Karpas-422 (cell line): ENCODE measurements around the gene LGALS16. TPM values are rescaled to one million over a fixed set of nuclear protein-coding genes. Genes with fewer than 3 reads are reported as not detected.
"Not testable (repeated sequence)": the region's sequence is repeated elsewhere in the genome, so short reads cannot be mapped to it uniquely, and the experiment has no call there.

ENCODE experiments used
- DNase-seq: peaks from one replicate; pipeline ENCODE4 v3.0.0-alpha.2; 2015
- H2AFZ ChIP-seq: fragments of 200-600 bp; sonication (generic); 2 replicates; pipeline ENCODE4 v1.6.1; 2014; ENCODE audit warnings: antibody characterized with exemption, low read length, mixed read lengths
- H3K27ac ChIP-seq: fragments of 200-600 bp; sonication (generic); 2 replicates; pipeline ENCODE4 v1.5.1; 2014; ENCODE audit warnings: mild to moderate bottlenecking, low read length, moderate library complexity
- H3K27me3 ChIP-seq: fragments of 200-600 bp; sonication (generic); 2 replicates; pipeline ENCODE4 v1.6.1; 2014; ENCODE audit warnings: low read length, mixed read lengths
- H3K36me3 ChIP-seq: fragments of 200-600 bp; sonication (generic); 2 replicates; pipeline ENCODE4 v1.6.1; 2014; ENCODE audit warnings: low read length, mixed read lengths; ENCODE audit not compliant: insufficient read depth
- H3K4me1 ChIP-seq: fragments of 200-600 bp; sonication (generic); 2 replicates; pipeline ENCODE4 v1.6.1; 2014; ENCODE audit warnings: mild to moderate bottlenecking, low read length, mixed read lengths
- H3K4me2 ChIP-seq: fragments of 200-600 bp; sonication (generic); 2 replicates; pipeline ENCODE4 v1.6.1; 2014; ENCODE audit warnings: low read length, low read depth, mild to moderate bottlenecking; ENCODE audit not compliant: poor library complexity, severe bottlenecking
- H3K4me3 ChIP-seq: fragments of 200-600 bp; sonication (generic); 2 replicates; pipeline ENCODE4 v1.5.1; 2014; ENCODE audit warnings: mild to moderate bottlenecking, antibody characterized with exemption, low read length, mixed read lengths
- H3K79me2 ChIP-seq: fragments of 200-600 bp; sonication (generic); 2 replicates; pipeline ENCODE4 v1.6.1; 2014; ENCODE audit warnings: mild to moderate bottlenecking, low read length, mixed read lengths
- H3K9ac ChIP-seq: fragments of 200-600 bp; sonication (generic); 2 replicates; pipeline ENCODE4 v1.6.0; 2014; ENCODE audit warnings: low read length
- H3K9me2 ChIP-seq: fragments of 200-600 bp; sonication (generic), shearing (Covaris generic); replicated peaks from 2 replicates; pipeline ENCODE4 v1.6.0; 2014; ENCODE audit warnings: mild to moderate bottlenecking, low read length, moderate library complexity; ENCODE audit not compliant: insufficient read depth
- H3K9me3 ChIP-seq: fragments of 300-700, 200-600 bp; sonication (generic); 2 replicates; pipeline ENCODE4 v1.6.1; 2014; ENCODE audit warnings: low read length, mixed read lengths
- H4K20me1 ChIP-seq: fragments of 200-600 bp; sonication (generic); 2 replicates; pipeline ENCODE4 v1.6.1; 2014; ENCODE audit warnings: mild to moderate bottlenecking, antibody characterized with exemption, low read length, low read depth; ENCODE audit not compliant: insufficient read depth
- total RNA-seq: library from RNA; depleted of rRNA; stranded (reverse); fragments of >200 nt; shearing (Covaris generic); gene quantifications from 2 replicates; pipeline ENCODE4 v1.2.3, GENCODE V29; 2014; ENCODE audit warnings: low replicate concordance; rRNA removed

Gene LGALS16, protein sequence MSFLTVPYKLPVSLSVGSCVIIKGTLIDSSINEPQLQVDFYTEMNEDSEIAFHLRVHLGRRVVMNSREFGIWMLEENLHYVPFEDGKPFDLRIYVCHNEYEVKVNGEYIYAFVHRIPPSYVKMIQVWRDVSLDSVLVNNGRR
- not detected in 2 replicates for total RNA-seq

DNA sequence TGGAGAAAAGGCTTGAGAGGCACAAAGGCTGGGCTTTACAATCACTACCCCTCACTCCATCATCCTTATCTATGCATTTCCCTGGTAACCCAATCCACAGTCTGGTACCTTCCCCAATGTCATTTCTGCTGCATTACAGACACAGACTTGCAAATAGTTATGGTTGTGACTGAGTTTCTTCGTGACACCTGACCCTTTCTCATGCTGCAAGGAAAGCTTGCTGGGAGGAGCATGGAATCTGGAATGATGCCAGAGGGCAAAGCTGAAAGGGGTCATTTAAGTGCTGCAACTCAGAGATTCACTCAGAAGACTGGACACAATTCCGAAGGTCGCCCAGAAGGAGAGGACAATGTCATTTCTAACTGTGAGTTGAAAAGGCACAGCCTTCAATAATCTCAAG lies at the start of gene LGALS16:
TSS of gene LGALS16 (plus strand) at position 301 of the 400 bp plus-strand sequence. CDS start at position 350, 49 bp downstream.
- Histone ChIP-seq H3K9me2 (no peaks in the 10 kb centered on the region), H3K4me2 (no peak within 1 kb of the TSS), H3K36me3 (no peaks in the 10 kb centered on the region), H2AFZ (no peak within 1 kb of the TSS), H3K4me3 (no peak within 1 kb of the TSS), H3K4me1 (no peaks in the 10 kb centered on the region), H3K9ac (no peak within 1 kb of the TSS), H4K20me1 (no peaks in the 10 kb centered on the region), H3K9me3 (no peaks in the 10 kb centered on the region), H3K27me3 (no peaks in the 10 kb centered on the region), H3K79me2 (no peaks in the 10 kb centered on the region), H3K27ac (no peak within 1 kb of the TSS)
- no peak for DNase-seq

DNA sequence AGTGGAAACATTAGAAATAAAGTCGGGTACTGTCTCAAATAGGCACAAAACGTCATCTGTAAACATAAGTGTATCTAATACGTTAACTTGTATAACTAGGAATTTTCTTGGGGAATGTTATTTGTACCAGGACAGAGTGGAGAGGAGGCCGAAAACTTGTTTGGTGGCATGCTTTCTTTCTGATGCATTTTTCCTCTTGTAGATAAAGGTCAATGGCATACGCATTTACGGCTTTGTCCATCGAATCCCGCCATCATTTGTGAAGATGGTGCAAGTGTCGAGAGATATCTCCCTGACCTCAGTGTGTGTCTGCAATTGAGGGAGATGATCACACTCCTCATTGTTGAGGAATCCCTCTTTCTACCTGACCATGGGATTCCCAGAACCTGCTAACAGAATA lies 48.7 kb upstream of the LGALS16 start:
- DNase-seq: no peak
- Histone ChIP-seq H3K4me1 (peaks cover 7% of the 10 kb centered on the region), H3K27ac (no peak overlapping the region), H3K9me3 (no peaks in the 10 kb centered on the region), H3K4me2 (no peak overlapping the region), H2AFZ (no peak overlapping the region), H3K79me2 (no peaks in the 10 kb centered on the region), H3K4me3 (no peak overlapping the region), H4K20me1 (no peaks in the 10 kb centered on the region), H3K36me3 (no peaks in the 10 kb centered on the region), H3K9ac (no peak overlapping the region), H3K9me2 (no peaks in the 10 kb centered on the region), H3K27me3 (no peaks in the 10 kb centered on the region)

DNA sequence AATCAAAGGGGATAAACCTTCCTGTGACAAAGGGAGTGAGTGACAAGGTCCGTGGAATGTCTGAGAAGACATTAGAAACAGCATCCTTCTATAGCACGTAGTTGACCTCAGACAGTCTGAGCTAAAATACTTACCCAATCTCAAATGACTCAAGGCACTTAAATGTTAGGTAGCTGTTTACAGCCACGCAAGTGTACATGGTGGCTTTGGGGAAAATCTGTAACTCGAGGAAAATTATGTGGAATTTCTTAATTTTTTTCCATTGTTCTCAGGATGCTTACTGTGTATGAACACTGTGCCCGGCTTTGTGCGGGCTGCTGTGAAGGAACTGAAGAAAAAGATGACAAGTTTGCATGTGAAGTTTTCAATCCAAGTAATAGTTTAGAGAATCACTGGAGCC lies 48.2 kb upstream of the LGALS16 start:
- H3K27me3 ChIP-seq: no peaks in the 10 kb centered on the region
- H3K9me2 ChIP-seq: no peaks in the 10 kb centered on the region
- no peak for DNase-seq
- H3K4me2 ChIP-seq: no peak overlapping the region
- no peak overlapping the region for H3K27ac ChIP-seq
- H3K79me2 ChIP-seq: no peaks in the 10 kb centered on the region
- no peak overlapping the region for H2AFZ ChIP-seq
- H4K20me1 ChIP-seq: no peaks in the 10 kb centered on the region
- H3K4me1 ChIP-seq: peaks cover 7% of the 10 kb centered on the region
- H3K9ac ChIP-seq: no peak overlapping the region
- no peak overlapping the region for H3K4me3 ChIP-seq
- no peaks in the 10 kb centered on the region for H3K36me3 ChIP-seq
- no peaks in the 10 kb centered on the region for H3K9me3 ChIP-seq

DNA sequence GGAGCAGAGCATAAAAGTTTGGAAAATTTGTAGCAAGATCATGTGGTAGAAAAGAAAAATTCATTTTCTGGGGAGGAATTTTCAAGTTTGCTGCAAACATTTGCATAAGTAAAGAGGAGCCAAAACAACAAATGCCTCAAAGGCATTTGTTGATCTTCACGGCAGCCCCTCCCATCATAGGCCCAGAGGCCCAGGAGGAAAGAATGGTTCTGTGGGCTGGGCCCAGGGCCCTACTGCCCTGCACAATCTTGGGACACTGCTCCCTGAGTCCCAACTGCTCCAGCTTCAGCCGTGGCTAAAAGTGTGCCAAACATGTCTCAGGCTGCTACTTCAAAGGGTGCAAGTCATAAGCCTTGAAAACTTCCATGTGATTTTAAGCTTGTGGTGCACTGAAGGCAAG lies 42.1 kb upstream of the LGALS16 start:
- Histone ChIP-seq H3K27me3 (no peaks in the 10 kb centered on the region), H3K36me3 (no peaks in the 10 kb centered on the region), H3K9me2 (no peaks in the 10 kb centered on the region), H3K4me1 (peaks cover 11% of the 10 kb centered on the region), H2AFZ (no peak overlapping the region), H3K9ac (no peak overlapping the region), H3K27ac (no peak overlapping the region), H3K79me2 (no peaks in the 10 kb centered on the region), H3K9me3 (no peaks in the 10 kb centered on the region), H4K20me1 (no peaks in the 10 kb centered on the region), H3K4me2 (no peak overlapping the region), H3K4me3 (no peak overlapping the region)
- DNase-seq: no peak

DNA sequence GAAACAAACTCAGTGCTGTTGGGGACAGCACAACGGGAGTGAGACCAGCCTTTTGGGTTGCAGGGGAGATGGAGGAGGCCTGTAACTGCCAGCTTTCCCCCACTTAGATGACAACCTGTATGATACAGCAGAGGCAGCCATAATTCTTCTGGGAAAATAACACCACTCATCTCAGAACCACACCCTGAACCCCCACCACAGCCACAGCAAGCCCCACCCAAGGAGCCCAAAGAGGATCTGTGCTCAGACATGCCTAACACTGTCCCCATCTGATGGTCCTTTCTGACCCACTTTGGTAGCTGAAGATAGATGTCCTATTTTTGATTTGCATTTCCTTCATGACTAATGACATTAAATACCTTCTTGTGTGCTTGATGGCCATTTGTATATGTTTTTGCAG lies 38.0 kb upstream of the LGALS16 start:
- DNase-seq: no peak
- no peaks in the 10 kb centered on the region for H3K79me2 ChIP-seq
- H3K9ac ChIP-seq: no peak overlapping the region
- H3K9me3 ChIP-seq: no peaks in the 10 kb centered on the region
- peaks cover 17% of the 10 kb centered on the region for H3K4me1 ChIP-seq
- H3K9me2 ChIP-seq: no peaks in the 10 kb centered on the region
- H3K27me3 ChIP-seq: no peaks in the 10 kb centered on the region
- H3K4me2 ChIP-seq: no peak overlapping the region
- no peaks in the 10 kb centered on the region for H4K20me1 ChIP-seq
- no peak overlapping the region for H2AFZ ChIP-seq
- no peak overlapping the region for H3K4me3 ChIP-seq
- no peak overlapping the region for H3K27ac ChIP-seq
- no peaks in the 10 kb centered on the region for H3K36me3 ChIP-seq

DNA sequence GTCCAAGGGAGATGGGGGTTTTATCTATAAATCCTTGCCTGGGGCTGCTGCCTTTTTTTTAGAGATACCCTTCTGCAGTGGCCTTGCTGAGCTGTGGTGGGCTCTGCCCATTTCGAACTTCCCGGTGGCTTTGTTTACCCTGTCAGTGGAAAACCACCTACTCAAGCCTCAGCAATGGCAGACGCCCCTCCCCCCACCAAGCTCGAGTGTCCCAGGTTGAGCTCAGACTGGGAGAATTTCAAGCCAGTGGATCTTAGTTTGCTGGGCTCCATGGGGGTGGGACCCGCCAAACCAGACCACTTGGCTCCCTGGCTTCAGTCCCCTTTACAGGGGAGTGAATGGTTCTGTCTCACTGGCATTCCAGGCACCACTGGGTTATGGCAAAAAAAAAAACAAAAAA lies 31.8 kb upstream of the LGALS16 start:
- Histone ChIP-seq H3K9me3 (no peaks in the 10 kb centered on the region), H4K20me1 (no peaks in the 10 kb centered on the region)

DNA sequence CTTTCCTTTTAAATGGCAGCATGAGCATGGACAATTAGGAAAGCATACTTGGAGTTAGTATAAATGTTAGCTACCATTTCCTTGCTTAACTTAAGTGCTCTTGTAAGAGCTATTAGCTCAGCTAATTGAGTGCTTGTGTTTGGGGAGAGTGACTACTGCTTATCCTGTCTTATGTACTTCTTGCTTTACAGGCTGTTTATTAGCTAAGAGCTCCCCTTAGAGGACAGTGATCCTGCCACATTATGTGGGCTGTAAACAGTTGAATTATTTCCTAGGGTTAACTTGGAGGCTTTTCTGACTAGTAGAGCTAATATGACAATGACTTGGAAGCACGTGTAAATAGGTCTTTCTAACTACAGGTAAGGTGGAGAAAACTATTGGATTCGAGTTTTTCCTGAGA lies 28.1 kb upstream of the LGALS16 start:
- H4K20me1 ChIP-seq, H3K36me3 ChIP-seq, H3K9me3 ChIP-seq, H3K4me3 ChIP-seq, H3K27ac ChIP-seq, H3K4me2 ChIP-seq, H3K9me2 ChIP-seq, H3K27me3 ChIP-seq, H3K79me2 ChIP-seq, H2AFZ ChIP-seq, H3K9ac ChIP-seq: not testable (repeated sequence)
- H3K4me1 ChIP-seq: peaks cover 16% of the 10 kb centered on the region
- peak; percentile 76 for DNase-seq

More for the DNA sequence above, 31.8 kb upstream of the LGALS16 start:
- Histone ChIP-seq H3K79me2 (no peaks in the 10 kb centered on the region), H3K27me3 (no peaks in the 10 kb centered on the region), H3K4me2 (no peak overlapping the region), H3K4me3 (no peak overlapping the region), H2AFZ (no peak overlapping the region), H3K9me2 (no peaks in the 10 kb centered on the region), H3K27ac (no peak overlapping the region), H3K9ac (no peak overlapping the region), H3K4me1 (peaks cover 22% of the 10 kb centered on the region), H3K36me3 (no peaks in the 10 kb centered on the region)
- no peak for DNase-seq

DNA sequence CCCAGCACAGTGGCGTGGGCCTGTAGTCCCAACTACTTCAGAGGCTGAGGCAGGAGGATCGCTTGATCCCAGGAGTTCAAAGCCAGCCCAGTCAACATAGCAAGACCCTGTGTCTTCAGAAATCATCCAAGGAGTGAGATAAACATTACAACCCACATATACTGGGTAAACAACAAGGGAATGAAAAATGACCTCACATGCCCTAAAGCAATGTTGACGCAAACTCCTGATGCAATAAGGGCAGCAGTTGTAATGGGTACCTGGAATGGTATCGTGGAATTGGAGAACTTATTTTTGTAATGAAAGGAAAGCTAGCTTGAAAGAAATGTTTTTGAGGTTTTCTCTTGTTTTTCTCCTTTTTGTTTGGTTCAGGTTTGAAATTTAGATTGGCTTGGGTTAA lies 24.5 kb upstream of the LGALS16 start:
- Histone ChIP-seq H2AFZ (no peak overlapping the region), H3K27me3 (no peaks in the 10 kb centered on the region), H3K27ac (no peak overlapping the region), H3K79me2 (no peaks in the 10 kb centered on the region), H3K9ac (no peak overlapping the region), H3K4me3 (no peak overlapping the region), H3K4me2 (no peak overlapping the region), H3K4me1 (peaks cover 13% of the 10 kb centered on the region), H3K36me3 (no peaks in the 10 kb centered on the region), H3K9me2 (no peaks in the 10 kb centered on the region), H4K20me1 (no peaks in the 10 kb centered on the region), H3K9me3 (no peaks in the 10 kb centered on the region)
- DNase-seq: no peak

DNA sequence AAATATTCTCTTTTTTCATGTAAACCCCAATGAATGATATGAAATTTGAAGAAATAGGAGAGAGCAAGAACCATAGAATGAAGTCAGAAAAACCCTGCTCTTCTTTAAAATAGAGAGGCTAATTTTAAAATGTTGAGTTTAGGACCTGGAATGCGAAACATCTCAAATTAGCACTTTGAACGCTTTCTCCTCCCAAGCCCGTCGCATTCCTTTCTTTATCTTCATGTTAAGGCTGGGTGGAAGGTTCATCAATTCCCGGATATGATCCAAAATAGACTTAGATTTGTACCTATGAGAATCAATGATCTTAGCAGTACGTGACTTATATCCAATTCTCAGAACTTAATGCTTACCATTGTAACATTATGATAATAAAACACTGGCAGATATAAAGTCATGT lies 24.1 kb upstream of the LGALS16 start:
- H3K9me2 ChIP-seq: no peaks in the 10 kb centered on the region
- no peak overlapping the region for H3K4me2 ChIP-seq
- no peaks in the 10 kb centered on the region for H3K36me3 ChIP-seq
- no peaks in the 10 kb centered on the region for H4K20me1 ChIP-seq
- H3K4me3 ChIP-seq: no peak overlapping the region
- H3K79me2 ChIP-seq: no peaks in the 10 kb centered on the region
- H3K27ac ChIP-seq: no peak overlapping the region
- H3K4me1 ChIP-seq: peaks cover 9% of the 10 kb centered on the region
- no peak overlapping the region for H2AFZ ChIP-seq
- no peak for DNase-seq
- no peaks in the 10 kb centered on the region for H3K27me3 ChIP-seq
- H3K9ac ChIP-seq: no peak overlapping the region
- H3K9me3 ChIP-seq: no peaks in the 10 kb centered on the region
